ENCODE measurements around the gene GLUD2.

The GLUD2 gene

GRCh38 chrX:121010218-121010617 is 37.2 kb upstream of the GLUD2 start:
- TF ChIP-seq, protein P1, sequence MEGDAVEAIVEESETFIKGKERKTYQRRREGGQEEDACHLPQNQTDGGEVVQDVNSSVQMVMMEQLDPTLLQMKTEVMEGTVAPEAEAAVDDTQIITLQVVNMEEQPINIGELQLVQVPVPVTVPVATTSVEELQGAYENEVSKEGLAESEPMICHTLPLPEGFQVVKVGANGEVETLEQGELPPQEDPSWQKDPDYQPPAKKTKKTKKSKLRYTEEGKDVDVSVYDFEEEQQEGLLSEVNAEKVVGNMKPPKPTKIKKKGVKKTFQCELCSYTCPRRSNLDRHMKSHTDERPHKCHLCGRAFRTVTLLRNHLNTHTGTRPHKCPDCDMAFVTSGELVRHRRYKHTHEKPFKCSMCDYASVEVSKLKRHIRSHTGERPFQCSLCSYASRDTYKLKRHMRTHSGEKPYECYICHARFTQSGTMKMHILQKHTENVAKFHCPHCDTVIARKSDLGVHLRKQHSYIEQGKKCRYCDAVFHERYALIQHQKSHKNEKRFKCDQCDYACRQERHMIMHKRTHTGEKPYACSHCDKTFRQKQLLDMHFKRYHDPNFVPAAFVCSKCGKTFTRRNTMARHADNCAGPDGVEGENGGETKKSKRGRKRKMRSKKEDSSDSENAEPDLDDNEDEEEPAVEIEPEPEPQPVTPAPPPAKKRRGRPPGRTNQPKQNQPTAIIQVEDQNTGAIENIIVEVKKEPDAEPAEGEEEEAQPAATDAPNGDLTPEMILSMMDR (conservative IDR thresholded peaks at IDR 0.05; ENCODE audit: low read depth, low read length): no peak
- no peaks in the 10 kb centered on the region for H3K27me3 ChIP-seq (ENCODE audit: insufficient read depth, low read depth)
- H3K4me1 ChIP-seq (ENCODE audit: low read depth, poor library complexity, severe bottlenecking): no peaks in the 10 kb centered on the region
- H4K20me1 ChIP-seq (ENCODE audit: insufficient read depth): no peaks in the 10 kb centered on the region
- no peak overlapping the region for H3K9ac ChIP-seq
- no peaks in the 10 kb centered on the region for H3K79me2 ChIP-seq (ENCODE audit: insufficient read depth, low read depth)
- H3K4me2 ChIP-seq: no peak overlapping the region
- no peak overlapping the region for H2AFZ ChIP-seq (ENCODE audit: low read depth)
- H3K36me3 ChIP-seq (ENCODE audit: insufficient read depth): no peaks in the 10 kb centered on the region
- no peak overlapping the region for H3K27ac ChIP-seq
- no peak overlapping the region for H3K4me3 ChIP-seq (IDR thresholded peaks at IDR 0.05; ENCODE audit: insufficient read depth, low read depth, low read length)

GRCh38 chrX:121011254-121011653 is 36.2 kb upstream of the GLUD2 start:
- Histone ChIP-seq H3K79me2 (ENCODE audit: insufficient read depth, low read depth) (no peaks in the 10 kb centered on the region), H3K9ac (no peak overlapping the region), H3K27me3 (ENCODE audit: insufficient read depth, low read depth) (no peaks in the 10 kb centered on the region), H3K27ac (no peak overlapping the region), H3K36me3 (ENCODE audit: insufficient read depth) (no peaks in the 10 kb centered on the region), H3K4me2 (no peak overlapping the region), H3K4me1 (ENCODE audit: low read depth, poor library complexity, severe bottlenecking) (no peaks in the 10 kb centered on the region), H3K4me3 (IDR thresholded peaks at IDR 0.05; ENCODE audit: insufficient read depth, low read depth, low read length) (no peak overlapping the region), H2AFZ (ENCODE audit: low read depth) (no peak overlapping the region), H4K20me1 (ENCODE audit: insufficient read depth) (no peaks in the 10 kb centered on the region)
- TF ChIP-seq, protein P1 (conservative IDR thresholded peaks at IDR 0.05; ENCODE audit: low read depth, low read length): no peak

DNA sequence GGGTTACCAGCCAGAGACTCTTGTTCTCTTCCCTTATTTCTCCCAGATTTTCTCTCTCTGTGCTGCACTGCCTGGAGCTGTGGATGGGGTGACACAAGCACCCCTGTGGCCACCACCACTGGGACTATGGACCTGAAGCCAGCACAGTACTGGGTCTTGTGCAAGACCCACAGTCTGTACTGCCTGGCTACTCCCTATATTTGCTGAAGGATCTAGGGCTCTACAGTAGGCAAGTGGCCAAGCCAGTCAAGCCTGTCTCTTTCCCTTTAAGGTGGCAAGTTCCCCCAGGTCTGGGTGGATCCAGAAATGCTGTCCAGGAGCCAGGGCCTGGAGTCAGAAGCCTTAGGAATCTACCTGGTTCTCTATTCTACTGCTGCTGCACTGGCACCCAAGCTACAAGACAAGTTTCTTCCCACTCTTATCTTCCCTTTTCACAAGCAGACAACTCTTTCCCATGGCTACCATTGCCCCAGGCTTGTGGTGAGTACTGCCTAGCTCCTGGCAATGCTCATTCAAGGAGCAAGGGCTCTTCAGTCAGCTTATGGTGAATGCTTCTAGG is 33.4 kb upstream of the GLUD2 start:
- no peak overlapping the region for H3K9ac ChIP-seq
- H3K27me3 ChIP-seq (ENCODE audit: insufficient read depth, low read depth): no peaks in the 10 kb centered on the region
- no peaks in the 10 kb centered on the region for H3K4me1 ChIP-seq (ENCODE audit: low read depth, poor library complexity, severe bottlenecking)
- H4K20me1 ChIP-seq (ENCODE audit: insufficient read depth): no peaks in the 10 kb centered on the region
- no peak overlapping the region for H3K4me2 ChIP-seq
- no peaks in the 10 kb centered on the region for H3K79me2 ChIP-seq (ENCODE audit: insufficient read depth, low read depth)
- H2AFZ ChIP-seq (ENCODE audit: low read depth): no peak overlapping the region
- H3K27ac ChIP-seq: no peak overlapping the region
- no peak overlapping the region for H3K4me3 ChIP-seq (IDR thresholded peaks at IDR 0.05; ENCODE audit: insufficient read depth, low read depth, low read length)
- TF ChIP-seq, protein P1 (conservative IDR thresholded peaks at IDR 0.05; ENCODE audit: low read depth, low read length): no peak
- no peaks in the 10 kb centered on the region for H3K36me3 ChIP-seq (ENCODE audit: insufficient read depth)

DNA sequence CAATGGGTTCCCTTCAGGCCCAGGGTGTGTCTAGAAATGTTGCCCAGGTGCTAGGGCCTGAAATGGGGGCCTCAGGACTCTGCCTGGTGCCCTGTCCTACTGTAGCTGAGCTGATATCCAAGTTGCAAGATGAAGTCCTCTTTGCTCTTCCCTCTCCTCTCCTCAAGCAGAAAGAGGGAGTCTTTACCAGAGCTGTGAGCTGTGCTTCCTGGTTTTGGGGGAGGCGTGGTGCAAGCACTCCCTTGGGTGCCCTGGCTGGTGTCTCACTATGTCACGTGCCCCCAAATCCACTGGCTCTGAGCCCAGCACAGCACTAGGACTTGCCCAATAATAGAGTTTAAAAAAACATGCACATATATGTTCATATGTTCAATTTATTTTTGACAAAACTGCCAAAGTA is 32.6 kb upstream of the GLUD2 start:
- H3K79me2 ChIP-seq (ENCODE audit: insufficient read depth, low read depth): no peaks in the 10 kb centered on the region
- H4K20me1 ChIP-seq (ENCODE audit: insufficient read depth): no peaks in the 10 kb centered on the region
- H3K9ac ChIP-seq: no peak overlapping the region
- no peaks in the 10 kb centered on the region for H3K4me1 ChIP-seq (ENCODE audit: low read depth, poor library complexity, severe bottlenecking)
- no peak overlapping the region for H3K4me2 ChIP-seq
- H3K27ac ChIP-seq: no peak overlapping the region
- no peaks in the 10 kb centered on the region for H3K36me3 ChIP-seq (ENCODE audit: insufficient read depth)
- no peaks in the 10 kb centered on the region for H3K27me3 ChIP-seq (ENCODE audit: insufficient read depth, low read depth)
- no peak overlapping the region for H2AFZ ChIP-seq (ENCODE audit: low read depth)
- TF ChIP-seq, protein P1 (conservative IDR thresholded peaks at IDR 0.05; ENCODE audit: low read depth, low read length): no peak
- no peak overlapping the region for H3K4me3 ChIP-seq (IDR thresholded peaks at IDR 0.05; ENCODE audit: insufficient read depth, low read depth, low read length)

All from KMS-11 (cell line).